GM06990 (cell line): ENCODE data around the gene UBE2L3.

Experiments
- DNase-seq: peaks from one replicate; pipeline ENCODE4 v3.0.0-alpha.2; 2011; ENCODE audit not compliant: insufficient read length; ENCODE audit errors: extremely low read depth
- H3K27me3 ChIP-seq: replicated peaks from 2 replicates; pipeline ENCODE4 v1.6.0; 2011; ENCODE audit warnings: low read length; ENCODE audit not compliant: control insufficient read depth, insufficient read depth
- H3K36me3 ChIP-seq: 2 replicates; pipeline ENCODE4 v1.5.1; 2011; ENCODE audit warnings: low read length; ENCODE audit not compliant: control insufficient read depth, insufficient read depth
- H3K4me3 ChIP-seq: replicated peaks from 2 replicates; pipeline ENCODE4 v1.5.1; 2011; ENCODE audit warnings: low read depth, mild to moderate bottlenecking, control low read depth, low read length
- TF ChIP-seq, protein P1 (sequence below): IDR thresholded peaks from 2 replicates; pipeline ENCODE4 v1.5.1; 2011; ENCODE audit warnings: low read length, control low read depth, mild to moderate bottlenecking, inconsistent platforms; ENCODE audit not compliant: insufficient read depth, poor library complexity, severe bottlenecking

Gene UBE2L3

GRCh38 chr22:21622011-21622918 is 54.8 kb downstream of the UBE2L3 start:
- peaks cover 25% of the 10 kb centered on the region for H3K36me3 ChIP-seq
- no peak for DNase-seq
- TF ChIP-seq, protein P1, sequence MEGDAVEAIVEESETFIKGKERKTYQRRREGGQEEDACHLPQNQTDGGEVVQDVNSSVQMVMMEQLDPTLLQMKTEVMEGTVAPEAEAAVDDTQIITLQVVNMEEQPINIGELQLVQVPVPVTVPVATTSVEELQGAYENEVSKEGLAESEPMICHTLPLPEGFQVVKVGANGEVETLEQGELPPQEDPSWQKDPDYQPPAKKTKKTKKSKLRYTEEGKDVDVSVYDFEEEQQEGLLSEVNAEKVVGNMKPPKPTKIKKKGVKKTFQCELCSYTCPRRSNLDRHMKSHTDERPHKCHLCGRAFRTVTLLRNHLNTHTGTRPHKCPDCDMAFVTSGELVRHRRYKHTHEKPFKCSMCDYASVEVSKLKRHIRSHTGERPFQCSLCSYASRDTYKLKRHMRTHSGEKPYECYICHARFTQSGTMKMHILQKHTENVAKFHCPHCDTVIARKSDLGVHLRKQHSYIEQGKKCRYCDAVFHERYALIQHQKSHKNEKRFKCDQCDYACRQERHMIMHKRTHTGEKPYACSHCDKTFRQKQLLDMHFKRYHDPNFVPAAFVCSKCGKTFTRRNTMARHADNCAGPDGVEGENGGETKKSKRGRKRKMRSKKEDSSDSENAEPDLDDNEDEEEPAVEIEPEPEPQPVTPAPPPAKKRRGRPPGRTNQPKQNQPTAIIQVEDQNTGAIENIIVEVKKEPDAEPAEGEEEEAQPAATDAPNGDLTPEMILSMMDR, result no peak
- H3K4me3 ChIP-seq, result no peak overlapping the region
- no peaks in the 10 kb centered on the region for H3K27me3 ChIP-seq

- no peak for DNase-seq
- TF ChIP-seq, protein P1, result no peak
- Histone ChIP-seq H3K36me3 (peaks cover 28% of the 10 kb centered on the region), H3K27me3 (no peaks in the 10 kb centered on the region), H3K4me3 (no peak overlapping the region)
Measured at GRCh38 chr22:21622919-21623647, 55.6 kb downstream of the UBE2L3 start.

GRCh38 chr22:21623648-21623970 is 56.1 kb downstream of the UBE2L3 start:
- TF ChIP-seq, protein P1, result no peak
- DNase-seq, result no peak
- H3K36me3 ChIP-seq, result peaks cover 30% of the 10 kb centered on the region

DNA sequence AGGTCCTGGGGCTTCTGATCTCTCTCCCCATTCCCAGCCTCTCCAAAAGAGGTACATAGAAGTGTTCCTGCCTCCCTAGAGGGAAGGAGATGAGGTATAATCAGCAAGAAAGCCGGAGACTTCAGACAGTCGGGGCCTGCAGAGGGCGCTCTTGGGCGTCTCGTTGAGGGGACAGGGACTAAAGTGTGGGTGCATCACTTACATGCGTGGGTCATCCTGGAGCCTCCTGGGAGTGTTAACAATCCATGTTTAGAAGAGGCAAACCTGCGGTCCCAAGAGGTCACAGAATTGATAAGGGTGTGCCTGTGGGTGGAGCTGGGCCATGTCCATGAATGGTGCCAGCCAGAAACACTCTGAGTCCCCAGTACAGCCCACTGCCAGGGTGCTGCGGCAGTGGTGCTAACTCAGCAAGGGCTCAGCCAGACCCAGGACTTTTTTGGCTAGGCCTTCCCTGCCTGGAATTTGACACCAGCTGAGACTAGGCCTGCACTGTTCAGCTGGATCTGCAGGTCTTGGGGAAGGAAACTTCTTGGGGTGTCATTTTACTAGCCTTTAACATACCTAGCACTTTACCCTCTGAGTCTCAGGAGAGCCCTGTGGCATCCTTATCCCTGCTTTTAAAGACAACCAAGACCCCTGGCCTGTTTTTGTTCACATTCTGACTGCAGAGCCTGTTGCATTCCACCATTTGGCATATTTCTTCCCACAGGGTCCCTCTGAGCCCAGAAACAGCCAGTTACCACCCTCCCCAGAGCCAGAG is 56.8 kb downstream of the UBE2L3 start:
- TF ChIP-seq, protein P1, result peak; percentile 62
- H3K27me3 ChIP-seq, result no peaks in the 10 kb centered on the region
- peaks cover 27% of the 10 kb centered on the region for H3K36me3 ChIP-seq
- H3K4me3 ChIP-seq, result no peak overlapping the region
- DNase-seq, result no peak

More at GRCh38 chr22:21623648-21623970, 56.1 kb downstream of the UBE2L3 start:
- Histone ChIP-seq H3K4me3 (no peak overlapping the region), H3K27me3 (no peaks in the 10 kb centered on the region)

GRCh38 chr22:21624880-21625791 is 57.6 kb downstream of the UBE2L3 start:
- H3K4me3 ChIP-seq, result no peak overlapping the region
- TF ChIP-seq, protein P1, result no peak
- DNase-seq, result no peak
- H3K36me3 ChIP-seq, result peaks cover 27% of the 10 kb centered on the region
- H3K27me3 ChIP-seq, result no peaks in the 10 kb centered on the region
